ENCODE data around the gene NCAN. TPM values are rescaled to one million over a fixed set of nuclear protein-coding genes. Genes with fewer than 3 reads are reported as not detected.
"Not testable (repeated sequence)": the region's sequence is repeated elsewhere in the genome, so short reads cannot be mapped to it uniquely, and the experiment has no call there.

NCAN gene
- total RNA-seq, 3 donors from 2014 or later, result 0.25 TPM; not detected in 2

DNA sequence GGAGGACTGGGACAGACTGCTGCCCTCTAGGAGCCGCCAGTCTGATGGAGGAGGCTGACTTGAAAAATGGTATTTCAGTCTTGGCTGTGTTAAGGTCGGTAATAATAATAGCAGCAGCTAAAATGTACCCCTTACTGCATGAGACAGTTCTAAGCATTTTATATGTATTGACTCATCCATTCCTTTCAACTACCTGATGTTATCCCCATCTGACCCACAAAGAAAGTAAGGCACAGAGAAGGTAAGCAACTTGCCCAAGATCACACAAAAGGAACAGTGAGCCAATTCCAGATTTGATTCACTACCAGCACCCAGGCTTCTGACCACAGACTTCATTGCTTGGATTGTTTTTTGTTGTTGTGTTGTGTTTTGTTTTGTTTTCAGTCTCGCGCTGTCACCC is 4.0 kb downstream of the NCAN start:
- TF ChIP-seq CTCF (IDR thresholded peaks at IDR 0.05), result no peak
- ATAC-seq (no peak), DNase-seq (no peak)
- H3K4me3 ChIP-seq, result no peak overlapping the region
- no peaks in the 10 kb centered on the region for H3K9me3 ChIP-seq
- no peaks in the 10 kb centered on the region for H3K4me1 ChIP-seq (ENCODE audit: low read depth)
- intact Hi-C loops (cut with DNase I, micrococcal nuclease), result no loop called here
- no peaks in the 10 kb centered on the region for H3K36me3 ChIP-seq (ENCODE audit: low read depth)

- H3K9me3 ChIP-seq, result no peaks in the 10 kb centered on the region
- no peak for TF ChIP-seq CTCF (IDR thresholded peaks at IDR 0.05)
- no peak for DNase-seq
- H3K36me3 ChIP-seq (ENCODE audit: low read depth), result no peaks in the 10 kb centered on the region
- H3K4me1 ChIP-seq (ENCODE audit: low read depth), result no peaks in the 10 kb centered on the region
- intact Hi-C loops (cut with DNase I, micrococcal nuclease), result no loop called here
- ATAC-seq, result no peak
- H3K4me3 ChIP-seq, result no peak overlapping the region
These were observed 5.3 kb downstream of the NCAN start for GRCh38 chr19:19217099-19217498.

DNA sequence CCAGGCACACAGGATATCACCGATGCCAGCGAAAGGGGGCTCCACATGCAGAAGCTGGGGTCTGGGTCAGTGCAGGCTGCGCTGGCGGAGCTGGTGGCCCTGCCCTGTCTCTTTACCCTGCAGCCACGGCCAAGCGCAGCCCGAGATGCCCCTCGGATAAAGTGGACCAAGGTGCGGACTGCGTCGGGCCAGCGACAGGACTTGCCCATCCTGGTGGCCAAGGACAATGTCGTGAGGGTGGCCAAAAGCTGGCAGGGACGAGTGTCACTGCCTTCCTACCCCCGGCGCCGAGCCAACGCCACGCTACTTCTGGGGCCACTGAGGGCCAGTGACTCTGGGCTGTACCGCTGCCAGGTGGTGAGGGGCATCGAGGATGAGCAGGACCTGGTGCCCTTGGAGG is 7.2 kb downstream of the NCAN start:
- Histone ChIP-seq H3K36me3 (ENCODE audit: low read depth) (no peaks in the 10 kb centered on the region), H3K9me3 (no peaks in the 10 kb centered on the region), H3K4me1 (ENCODE audit: low read depth) (no peaks in the 10 kb centered on the region), H3K4me3 (no peak overlapping the region)
- intact Hi-C loops (cut with DNase I, micrococcal nuclease), result no loop called here
- ATAC-seq (no peak), DNase-seq (no peak)
- no peak for TF ChIP-seq CTCF (IDR thresholded peaks at IDR 0.05)

GRCh38 chr19:19221000-19221399 is 9.2 kb downstream of the NCAN start:
- ATAC-seq; H3K4me3 ChIP-seq; H3K4me1 ChIP-seq (ENCODE audit: low read depth); intact Hi-C loops (cut with DNase I, micrococcal nuclease); H3K36me3 ChIP-seq (ENCODE audit: low read depth); DNase-seq; H3K9me3 ChIP-seq: not testable (repeated sequence)

DNA sequence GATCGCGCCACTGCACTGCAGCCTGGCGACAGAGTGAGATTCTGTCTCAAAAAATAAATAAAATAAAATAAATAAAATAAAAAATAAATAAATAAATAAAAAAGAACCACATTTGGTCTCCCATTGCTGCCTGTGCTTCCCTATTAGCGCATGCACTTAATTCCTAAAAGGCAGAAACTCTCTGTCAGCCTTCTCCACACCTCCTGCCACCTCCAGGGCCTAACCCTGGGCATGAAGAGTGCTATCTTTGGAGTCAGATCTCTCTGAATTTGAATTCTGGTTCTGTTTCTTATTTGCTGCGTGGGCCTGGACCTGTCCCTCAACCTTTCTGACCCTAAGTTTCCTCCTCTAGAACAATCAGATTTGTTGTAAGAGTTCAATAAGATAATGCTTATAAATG is 11.3 kb downstream of the NCAN start:
- Histone ChIP-seq H3K4me1 (ENCODE audit: low read depth) (no peaks in the 10 kb centered on the region), H3K9me3 (no peaks in the 10 kb centered on the region), H3K4me3 (no peak overlapping the region), H3K36me3 (ENCODE audit: low read depth) (no peaks in the 10 kb centered on the region)
- TF ChIP-seq CTCF (IDR thresholded peaks at IDR 0.05), result no peak
- intact Hi-C loops (cut with DNase I, micrococcal nuclease), result no loop called here
- ATAC-seq (no peak), DNase-seq (no peak)

GRCh38 chr19:19223636-19224035 is 11.9 kb downstream of the NCAN start:
- DNase-seq (no peak), ATAC-seq (no peak)
- Histone ChIP-seq H3K9me3 (no peaks in the 10 kb centered on the region), H3K4me1 (ENCODE audit: low read depth) (no peaks in the 10 kb centered on the region), H3K36me3 (ENCODE audit: low read depth) (no peaks in the 10 kb centered on the region), H3K4me3 (no peak overlapping the region)
- no peak for TF ChIP-seq CTCF (IDR thresholded peaks at IDR 0.05)
- intact Hi-C loops (cut with DNase I, micrococcal nuclease), result no loop called here

Measured in mucosa of descending colon (tissue), 3 donors.